Esophagus muscularis mucosa (tissue), 4 donors: ENCODE measurements around the gene RAB40B.

Experiments used
- CTCF ChIP-seq, 3 experiments: fragments of 200-600 bp in 2 of 3; fragments of 450-650 bp in 1 of 3; sonication (generic) in 2 of 3; IDR thresholded peaks; one replicate each; pipeline ENCODE4 v1.5.1; 2017 to 2019; ENCODE audit warnings: antibody characterized with exemption in 3 of 3, mild to moderate bottlenecking in 2 of 3, moderate library complexity in 1 of 3
- EP300 ChIP-seq: sonication (generic); formaldehyde crosslinking; IDR thresholded peaks from one replicate; pipeline ENCODE4 v1.6.1; 2017; ENCODE audit warnings: antibody characterized with exemption
- POLR2A ChIP-seq: fragments of 450-650 bp; IDR thresholded peaks from one replicate; pipeline ENCODE4 v1.6.1; 2017; ENCODE audit warnings: antibody characterized with exemption, moderate library complexity, mild to moderate bottlenecking, low read depth
- POLR2AphosphoS5 ChIP-seq, 2 donors: sonication (generic); formaldehyde crosslinking; IDR thresholded peaks; one replicate each; pipeline ENCODE4 v1.6.1; 2017; ENCODE audit warnings: antibody characterized with exemption in 2 of 2

- TF ChIP-seq CTCF (IDR thresholded peaks at IDR 0.05) (no peak), POLR2AphosphoS5 (IDR thresholded peaks at IDR 0.05) (no peak), EP300 (no peak), POLR2A (no peak)
Measured at GRCh38 chr17:82683534-82683933, 15.0 kb downstream of the RAB40B start.
